GM12875 (cell line): Measurements from ENCODE around the gene JAKMIP3.

Experiments
- H3K4me3 ChIP-seq: one replicate; pipeline ENCODE4 v1.5.1; 2011; ENCODE audit warnings: low read depth, low read length, control low read depth
- TF ChIP-seq, protein P1 (sequence below): IDR thresholded peaks from 2 replicates; pipeline ENCODE4 v1.5.1; 2011; ENCODE audit warnings: low read depth, mild to moderate bottlenecking, control low read depth, inconsistent platforms, low read length, moderate library complexity, borderline replicate concordance; ENCODE audit not compliant: insufficient read depth

Gene JAKMIP3

DNA sequence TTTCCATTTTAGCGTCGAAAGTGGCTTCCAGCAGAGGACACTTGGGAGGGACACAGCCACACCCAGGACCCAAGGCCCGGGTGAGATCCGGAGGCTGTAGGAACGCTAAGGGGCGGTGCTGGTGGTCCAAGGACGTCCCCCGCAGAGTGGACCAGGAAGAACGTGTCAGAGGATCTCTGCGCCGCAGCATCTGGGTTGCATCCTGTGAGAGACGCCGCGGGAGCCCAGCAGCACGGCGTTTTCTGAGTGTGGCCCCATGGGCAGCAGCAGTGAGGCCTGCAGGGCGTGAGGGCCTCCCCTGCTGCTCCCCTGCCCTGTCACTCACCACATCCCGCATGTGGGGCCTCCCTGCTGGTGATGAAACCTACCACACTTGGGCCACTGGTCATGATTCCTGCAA is 43.5 kb upstream of the JAKMIP3 start:
- TF ChIP-seq, protein P1, sequence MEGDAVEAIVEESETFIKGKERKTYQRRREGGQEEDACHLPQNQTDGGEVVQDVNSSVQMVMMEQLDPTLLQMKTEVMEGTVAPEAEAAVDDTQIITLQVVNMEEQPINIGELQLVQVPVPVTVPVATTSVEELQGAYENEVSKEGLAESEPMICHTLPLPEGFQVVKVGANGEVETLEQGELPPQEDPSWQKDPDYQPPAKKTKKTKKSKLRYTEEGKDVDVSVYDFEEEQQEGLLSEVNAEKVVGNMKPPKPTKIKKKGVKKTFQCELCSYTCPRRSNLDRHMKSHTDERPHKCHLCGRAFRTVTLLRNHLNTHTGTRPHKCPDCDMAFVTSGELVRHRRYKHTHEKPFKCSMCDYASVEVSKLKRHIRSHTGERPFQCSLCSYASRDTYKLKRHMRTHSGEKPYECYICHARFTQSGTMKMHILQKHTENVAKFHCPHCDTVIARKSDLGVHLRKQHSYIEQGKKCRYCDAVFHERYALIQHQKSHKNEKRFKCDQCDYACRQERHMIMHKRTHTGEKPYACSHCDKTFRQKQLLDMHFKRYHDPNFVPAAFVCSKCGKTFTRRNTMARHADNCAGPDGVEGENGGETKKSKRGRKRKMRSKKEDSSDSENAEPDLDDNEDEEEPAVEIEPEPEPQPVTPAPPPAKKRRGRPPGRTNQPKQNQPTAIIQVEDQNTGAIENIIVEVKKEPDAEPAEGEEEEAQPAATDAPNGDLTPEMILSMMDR, result no peak

DNA sequence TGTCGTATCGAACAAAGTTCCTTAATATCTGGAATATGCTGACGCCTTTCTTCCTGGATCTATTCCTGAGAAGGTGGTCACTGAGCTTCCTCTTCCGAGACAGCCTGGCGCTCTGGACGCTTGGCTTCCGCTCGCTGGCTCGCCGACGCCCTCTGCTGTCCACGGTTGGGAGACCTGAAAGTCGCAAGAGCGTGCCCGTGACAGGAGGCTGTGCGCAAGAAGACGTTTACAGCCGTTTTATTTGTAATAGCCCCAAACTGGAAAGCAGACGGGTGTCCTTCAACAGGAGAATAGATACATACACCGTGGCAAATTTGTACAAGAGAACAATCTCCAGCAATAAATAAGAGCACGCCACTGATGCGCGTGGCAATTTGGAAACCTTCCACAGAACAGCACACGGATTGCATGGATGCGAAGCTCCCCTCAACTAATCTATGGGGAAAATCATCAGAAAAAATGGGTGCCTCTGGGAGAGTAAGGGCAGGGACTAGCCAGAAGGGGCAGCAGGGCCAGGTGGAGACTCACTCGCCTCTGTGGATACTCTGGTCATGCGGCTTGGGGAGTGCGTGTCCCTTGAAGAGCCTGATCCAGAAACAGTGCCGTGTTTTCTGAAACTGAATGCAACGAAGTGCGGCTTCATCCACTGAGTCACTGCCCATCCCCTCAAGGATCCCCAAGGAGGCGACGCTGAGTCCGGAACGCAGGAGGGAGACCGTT is 42.5 kb upstream of the JAKMIP3 start:
- TF ChIP-seq, protein P1, result peak; percentile 87
- no peak overlapping the region for H3K4me3 ChIP-seq

More for the DNA sequence above, 43.5 kb upstream of the JAKMIP3 start:
- no peak overlapping the region for H3K4me3 ChIP-seq

DNA sequence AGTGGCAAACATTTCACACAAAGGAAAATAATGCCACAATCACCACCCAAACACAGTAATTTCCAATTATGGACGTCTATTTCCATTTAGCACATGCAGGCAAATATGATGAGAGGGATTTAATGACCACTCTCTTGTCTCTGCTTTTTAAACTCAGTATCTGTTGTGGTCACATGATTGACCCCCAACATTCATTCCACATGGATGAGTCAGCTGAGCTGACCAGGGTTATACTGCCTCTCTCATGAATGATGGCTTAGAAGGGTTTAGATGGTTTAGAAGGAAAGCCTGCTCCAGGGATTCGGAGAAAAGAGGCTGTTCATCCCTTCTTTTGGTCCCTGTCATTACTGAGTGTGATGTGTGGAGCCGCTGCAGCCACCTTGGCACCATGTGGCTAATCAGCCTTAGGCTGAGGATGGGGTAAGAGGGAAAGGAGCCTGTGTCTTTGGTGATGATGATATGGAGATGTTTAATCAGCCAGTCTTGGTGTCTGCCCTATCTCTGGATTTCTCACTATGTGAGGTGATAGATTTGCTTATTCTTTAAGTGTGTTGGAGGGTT is 38.2 kb upstream of the JAKMIP3 start:
- H3K4me3 ChIP-seq, result no peak overlapping the region
- TF ChIP-seq, protein P1, result no peak

DNA sequence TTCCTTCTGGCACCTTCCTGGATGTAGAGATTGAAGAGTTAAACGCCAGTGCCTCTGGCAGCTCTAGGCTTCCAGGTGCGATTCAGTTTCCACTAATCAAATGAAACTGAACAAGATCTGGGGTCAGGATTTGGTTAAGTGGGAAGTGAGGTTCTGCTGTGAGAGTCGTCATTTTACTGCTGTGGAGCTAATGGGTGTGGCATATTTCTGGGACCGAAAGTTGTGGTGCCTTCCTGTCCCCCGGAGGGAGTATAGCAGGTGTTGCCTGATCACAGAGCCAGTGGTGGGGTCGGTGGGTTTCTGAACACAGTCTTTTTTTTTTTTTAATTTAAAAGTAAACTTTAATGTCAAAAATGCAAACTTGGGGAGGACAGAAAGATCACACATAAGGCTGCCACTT is 37.0 kb upstream of the JAKMIP3 start:
- no peak overlapping the region for H3K4me3 ChIP-seq

DNA sequence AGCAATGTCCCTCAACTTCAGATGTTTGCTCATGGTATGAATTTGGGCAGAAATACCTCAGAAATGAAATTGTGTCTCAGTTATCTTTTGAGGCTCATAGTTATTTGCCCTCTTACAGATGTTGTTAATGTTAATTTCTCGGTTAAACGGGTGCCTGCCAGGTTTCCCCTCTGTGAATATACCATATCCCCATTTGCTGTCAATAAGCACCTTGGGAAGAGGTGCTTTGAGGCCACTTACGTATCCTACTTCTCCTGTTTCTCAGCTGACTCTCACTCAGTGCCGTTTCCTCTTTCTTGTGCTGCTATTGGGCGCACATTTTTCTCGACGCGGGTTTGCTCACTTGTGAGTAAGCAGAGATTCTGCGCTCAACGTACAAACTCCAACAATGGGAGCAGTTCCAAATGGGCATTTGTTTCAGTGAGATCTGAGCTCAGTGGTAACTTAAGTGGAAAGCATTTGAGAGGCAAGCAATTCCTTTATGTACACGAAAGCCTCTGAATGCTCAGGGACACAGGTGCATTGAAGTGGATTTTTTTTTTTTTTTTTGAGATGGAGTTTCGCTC is 34.8 kb upstream of the JAKMIP3 start:
- TF ChIP-seq, protein P1, result no peak

More for the DNA sequence above, 37.0 kb upstream of the JAKMIP3 start:
- TF ChIP-seq, protein P1, result no peak

DNA sequence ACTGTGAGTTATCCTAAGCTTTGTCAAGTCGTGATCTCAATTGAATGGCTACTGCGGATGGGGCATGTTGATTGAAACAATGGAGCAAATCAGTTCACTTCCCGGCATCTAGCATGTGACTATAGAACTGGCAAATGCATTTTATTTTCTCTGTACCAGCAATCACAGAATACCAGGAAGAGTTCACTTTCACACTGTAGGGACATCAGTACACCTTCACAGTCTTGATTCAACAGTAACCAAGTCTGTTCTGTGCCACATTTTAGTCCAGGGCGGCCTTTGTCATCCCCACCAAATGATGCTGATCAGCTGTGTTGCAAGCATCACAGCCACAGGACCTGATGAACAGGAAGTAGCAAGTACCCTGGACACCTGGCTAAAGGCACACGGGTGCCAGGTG is 32.1 kb upstream of the JAKMIP3 start:
- TF ChIP-seq, protein P1, result no peak
- H3K4me3 ChIP-seq, result no peak overlapping the region

More for the DNA sequence above, 34.8 kb upstream of the JAKMIP3 start:
- H3K4me3 ChIP-seq, result no peak overlapping the region

DNA sequence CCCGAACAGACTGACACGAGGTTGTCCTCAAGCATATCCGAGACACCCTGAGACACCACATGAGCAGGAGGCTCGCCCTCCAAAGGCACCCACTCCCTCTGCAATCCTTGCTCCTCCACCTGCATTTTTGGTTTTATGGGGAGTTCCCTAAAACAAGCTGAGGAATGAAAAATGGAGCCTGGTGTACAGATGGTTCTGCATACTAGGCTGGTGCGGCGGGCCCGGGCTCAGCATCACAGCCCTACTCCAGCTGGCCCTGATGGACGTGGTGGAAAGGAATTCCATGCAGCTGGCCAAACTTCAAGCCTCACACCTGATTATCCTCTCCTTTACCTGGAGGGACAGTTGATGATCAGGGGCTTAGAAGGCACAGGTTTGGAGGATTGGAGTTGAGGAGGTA is 30.3 kb upstream of the JAKMIP3 start:
- TF ChIP-seq, protein P1, result no peak
- H3K4me3 ChIP-seq, result no peak overlapping the region
